ENCODE results near the gene TELO2. TPM values are rescaled to one million over a fixed set of nuclear protein-coding genes. Genes with fewer than 3 reads are reported as not detected.
A peak's percentile ranks its signal among the peaks of the same experiment; 100 is the strongest.
"Not testable (repeated sequence)": the region's sequence is repeated elsewhere in the genome, so short reads cannot be mapped to it uniquely, and the experiment has no call there.

TELO2 gene
- total and polyA plus RNA-seq, 5 donors = 21.2 to 29.2 (median 23.3) TPM

GRCh38 chr16:1469141-1469540, 24.0 kb upstream of the TELO2 start:
- H3K4me1 ChIP-seq (ENCODE audit: control insufficient read depth, insufficient read depth, low read length); H3K4me3 ChIP-seq (ENCODE audit: low read length); H3K27ac ChIP-seq (ENCODE audit: low read length); H3K27me3 ChIP-seq (ENCODE audit: control insufficient read depth, insufficient read depth); H3K9me3 ChIP-seq (ENCODE audit: control insufficient read depth, low read length); ATAC-seq; intact Hi-C loops (cut with DNase I): not testable (repeated sequence)
- WGBS = 78% methylated on average over 5 of the region's 5 CpGs
- DNase-seq = peak in 1 of 3 donors; percentile 19

GRCh38 chr16:1469693-1470201, 23.4 kb upstream of the TELO2 start:
- Histone ChIP-seq H3K27ac (ENCODE audit: low read length) (no peak overlapping the region), H3K4me3 (ENCODE audit: low read length) (no peak overlapping the region), H3K4me1 (ENCODE audit: control insufficient read depth, insufficient read depth, low read length) (no peaks in the 10 kb centered on the region), H3K27me3 (ENCODE audit: control insufficient read depth, insufficient read depth) (no peaks in the 10 kb centered on the region), H3K9me3 (ENCODE audit: control insufficient read depth, low read length) (no peaks in the 10 kb centered on the region)
- ATAC-seq (no peak), DNase-seq (peak in 1 of 3 donors; percentile 45)
- intact Hi-C loops (cut with DNase I) = no loop called here
- 72% methylated on average over 20 of the region's 20 CpGs for WGBS

- no peak overlapping the region for H3K4me3 ChIP-seq (ENCODE audit: low read length)
- 61% methylated on average over 14 of the region's 14 CpGs for WGBS
- DNase-seq (peak in 1 of 3 donors; percentile 56), ATAC-seq (peak in 1 of 2 donors; percentile 12)
- peak overlapping the region; percentile 25 for H3K27ac ChIP-seq (ENCODE audit: low read length)
- no peaks in the 10 kb centered on the region for H3K27me3 ChIP-seq (ENCODE audit: control insufficient read depth, insufficient read depth)
- H3K4me1 ChIP-seq (ENCODE audit: control insufficient read depth, insufficient read depth, low read length) = no peaks in the 10 kb centered on the region
- no peaks in the 10 kb centered on the region for H3K9me3 ChIP-seq (ENCODE audit: control insufficient read depth, low read length)
- intact Hi-C loops (cut with DNase I) = no loop called here
Measured at GRCh38 chr16:1470481-1471251, 22.5 kb upstream of the TELO2 start.

- ATAC-seq (no peak), DNase-seq (peak in 1 of 3 donors; percentile 26)
- Histone ChIP-seq H3K4me3 (ENCODE audit: low read length) (no peak overlapping the region), H3K4me1 (ENCODE audit: control insufficient read depth, insufficient read depth, low read length) (no peaks in the 10 kb centered on the region), H3K9me3 (ENCODE audit: control insufficient read depth, low read length) (no peaks in the 10 kb centered on the region), H3K27ac (ENCODE audit: low read length) (no peak overlapping the region), H3K27me3 (ENCODE audit: control insufficient read depth, insufficient read depth) (no peaks in the 10 kb centered on the region)
- WGBS = 82% methylated on average over 26 of the region's 26 CpGs
- intact Hi-C loops (cut with DNase I) = no loop called here
Measured at GRCh38 chr16:1471569-1472194, 21.5 kb upstream of the TELO2 start.

GRCh38 chr16:1472974-1473373, 20.2 kb upstream of the TELO2 start:
- H3K4me3 ChIP-seq (ENCODE audit: low read length) = no peak overlapping the region
- H3K9me3 ChIP-seq (ENCODE audit: control insufficient read depth, low read length) = no peaks in the 10 kb centered on the region
- ATAC-seq = no peak
- no peak for DNase-seq
- H3K27ac ChIP-seq (ENCODE audit: low read length) = no peak overlapping the region
- intact Hi-C loops (cut with DNase I) = no loop called here
- no peaks in the 10 kb centered on the region for H3K4me1 ChIP-seq (ENCODE audit: control insufficient read depth, insufficient read depth, low read length)
- 59% methylated on average over 3 of the region's 3 CpGs for WGBS
- no peaks in the 10 kb centered on the region for H3K27me3 ChIP-seq (ENCODE audit: control insufficient read depth, insufficient read depth)

GRCh38 chr16:1474082-1474795, 18.9 kb upstream of the TELO2 start:
- DNase-seq = peak in 1 of 3 donors; percentile 63

GRCh38 chr16:1474796-1475551, 18.2 kb upstream of the TELO2 start, which contains the start of gene CLCN7:
Gene CLCN7, minus strand, starts transcription at chr16:1475028. Its CDS starts 54 bp downstream, at chr16:1474974.
- H3K9me3 ChIP-seq (ENCODE audit: control insufficient read depth, low read length) = no peaks in the 10 kb centered on the region
- no peaks in the 10 kb centered on the region for H3K27me3 ChIP-seq (ENCODE audit: control insufficient read depth, insufficient read depth)
- under 1% methylated on average over 99 of the region's 99 CpGs for WGBS
- DNase-seq (peak; percentile 92 to 98 (median 97)), ATAC-seq (peak; percentile 96 to 97)
- H3K4me3 ChIP-seq (ENCODE audit: low read length) = peak within 1 kb of the TSS; percentile 87
- intact Hi-C loops (cut with DNase I) = no loop called here
- H3K4me1 ChIP-seq (ENCODE audit: control insufficient read depth, insufficient read depth, low read length) = no peaks in the 10 kb centered on the region
- peak within 1 kb of the TSS; percentile 85 for H3K27ac ChIP-seq (ENCODE audit: low read length)

More at GRCh38 chr16:1474082-1474795, 18.9 kb upstream of the TELO2 start:
- intact Hi-C loops (cut with DNase I) = no loop called here
- 9% methylated on average over 57 of the region's 57 CpGs for WGBS
- Histone ChIP-seq H3K4me3 (ENCODE audit: low read length) (peak overlapping the region; percentile 87), H3K4me1 (ENCODE audit: control insufficient read depth, insufficient read depth, low read length) (no peaks in the 10 kb centered on the region), H3K27ac (ENCODE audit: low read length) (peak overlapping the region; percentile 58), H3K9me3 (ENCODE audit: control insufficient read depth, low read length) (no peaks in the 10 kb centered on the region), H3K27me3 (ENCODE audit: control insufficient read depth, insufficient read depth) (no peaks in the 10 kb centered on the region)
- ATAC-seq = peak in 1 of 2 donors; percentile 5

GRCh38 chr16:1475552-1476114, 17.5 kb upstream of the TELO2 start:
- Histone ChIP-seq H3K9me3 (ENCODE audit: control insufficient read depth, low read length) (no peaks in the 10 kb centered on the region), H3K4me3 (ENCODE audit: low read length) (peak overlapping the region; percentile 87), H3K4me1 (ENCODE audit: control insufficient read depth, insufficient read depth, low read length) (no peaks in the 10 kb centered on the region), H3K27me3 (ENCODE audit: control insufficient read depth, insufficient read depth) (no peaks in the 10 kb centered on the region), H3K27ac (ENCODE audit: low read length) (peak overlapping the region; percentile 85)
- 66% methylated on average over 15 of the region's 15 CpGs for WGBS
- ATAC-seq (no peak), DNase-seq (peak in 1 of 3 donors; percentile 60)
- intact Hi-C loops (cut with DNase I) = no loop called here

- no peak overlapping the region for H3K27ac ChIP-seq (ENCODE audit: low read length)
- H3K9me3 ChIP-seq (ENCODE audit: control insufficient read depth, low read length) = no peaks in the 10 kb centered on the region
- H3K4me3 ChIP-seq (ENCODE audit: low read length) = no peak overlapping the region
- H3K27me3 ChIP-seq (ENCODE audit: control insufficient read depth, insufficient read depth) = no peaks in the 10 kb centered on the region
- DNase-seq = peak in 1 of 3 donors; percentile 18
- no peak for ATAC-seq
- 89% methylated on average over 10 of the region's 10 CpGs for WGBS
- no peaks in the 10 kb centered on the region for H3K4me1 ChIP-seq (ENCODE audit: control insufficient read depth, insufficient read depth, low read length)
- intact Hi-C loops (cut with DNase I) = no loop called here
Measured at GRCh38 chr16:1477033-1477432, 16.1 kb upstream of the TELO2 start.

- WGBS = 93% methylated on average over 9 of the region's 9 CpGs
- ATAC-seq; intact Hi-C loops (cut with DNase I); H3K9me3 ChIP-seq (ENCODE audit: control insufficient read depth, low read length); H3K4me3 ChIP-seq (ENCODE audit: low read length); H3K27ac ChIP-seq (ENCODE audit: low read length); H3K4me1 ChIP-seq (ENCODE audit: control insufficient read depth, insufficient read depth, low read length); H3K27me3 ChIP-seq (ENCODE audit: control insufficient read depth, insufficient read depth); DNase-seq: not testable (repeated sequence)
Measured at GRCh38 chr16:1478937-1479336, 14.2 kb upstream of the TELO2 start.

All from right cardiac atrium (tissue), 5 donors.